ENCODE results near the gene PRICKLE2. TPM values are rescaled to one million over a fixed set of nuclear protein-coding genes. Genes with fewer than 3 reads are reported as not detected.

PRICKLE2 gene
- total RNA-seq, 1 experiment from 2014 or later = 0.26 TPM

DNA sequence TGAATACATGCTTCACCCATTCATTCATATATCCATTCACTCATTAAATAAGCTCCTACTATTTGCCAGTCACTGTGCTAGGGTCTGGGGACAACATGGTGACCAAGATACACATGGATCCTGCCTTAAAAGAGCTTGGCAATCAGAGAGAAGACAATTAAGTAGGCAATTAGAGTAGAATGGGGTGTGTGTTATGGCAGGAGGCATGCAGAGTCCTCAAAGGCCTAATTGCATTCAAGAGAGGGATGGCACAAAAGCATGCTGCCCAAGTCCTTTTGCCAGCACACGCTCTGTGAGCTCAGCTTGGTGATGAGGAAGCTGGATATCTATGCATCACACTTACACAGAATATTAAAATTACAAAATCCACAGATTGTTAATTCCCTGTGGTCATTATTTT lies 2.8 kb upstream of the PRICKLE2 start:
- H3K27me3 ChIP-seq (ENCODE audit: control insufficient read depth, insufficient read depth, low read length) = no peaks in the 10 kb centered on the region
- H3K27ac ChIP-seq (ENCODE audit: low read length) = no peak overlapping the region
- intact Hi-C loops (cut with micrococcal nuclease; ENCODE audit: unreplicated experiment) = no loop called here
- no peak for ATAC-seq
- H3K4me1 ChIP-seq (ENCODE audit: control insufficient read depth, insufficient read depth, low read length) = no peaks in the 10 kb centered on the region
- ChIA-PET POLR2A (no interaction called here), CTCF (no interaction called here)
- TF ChIP-seq, protein P1, sequence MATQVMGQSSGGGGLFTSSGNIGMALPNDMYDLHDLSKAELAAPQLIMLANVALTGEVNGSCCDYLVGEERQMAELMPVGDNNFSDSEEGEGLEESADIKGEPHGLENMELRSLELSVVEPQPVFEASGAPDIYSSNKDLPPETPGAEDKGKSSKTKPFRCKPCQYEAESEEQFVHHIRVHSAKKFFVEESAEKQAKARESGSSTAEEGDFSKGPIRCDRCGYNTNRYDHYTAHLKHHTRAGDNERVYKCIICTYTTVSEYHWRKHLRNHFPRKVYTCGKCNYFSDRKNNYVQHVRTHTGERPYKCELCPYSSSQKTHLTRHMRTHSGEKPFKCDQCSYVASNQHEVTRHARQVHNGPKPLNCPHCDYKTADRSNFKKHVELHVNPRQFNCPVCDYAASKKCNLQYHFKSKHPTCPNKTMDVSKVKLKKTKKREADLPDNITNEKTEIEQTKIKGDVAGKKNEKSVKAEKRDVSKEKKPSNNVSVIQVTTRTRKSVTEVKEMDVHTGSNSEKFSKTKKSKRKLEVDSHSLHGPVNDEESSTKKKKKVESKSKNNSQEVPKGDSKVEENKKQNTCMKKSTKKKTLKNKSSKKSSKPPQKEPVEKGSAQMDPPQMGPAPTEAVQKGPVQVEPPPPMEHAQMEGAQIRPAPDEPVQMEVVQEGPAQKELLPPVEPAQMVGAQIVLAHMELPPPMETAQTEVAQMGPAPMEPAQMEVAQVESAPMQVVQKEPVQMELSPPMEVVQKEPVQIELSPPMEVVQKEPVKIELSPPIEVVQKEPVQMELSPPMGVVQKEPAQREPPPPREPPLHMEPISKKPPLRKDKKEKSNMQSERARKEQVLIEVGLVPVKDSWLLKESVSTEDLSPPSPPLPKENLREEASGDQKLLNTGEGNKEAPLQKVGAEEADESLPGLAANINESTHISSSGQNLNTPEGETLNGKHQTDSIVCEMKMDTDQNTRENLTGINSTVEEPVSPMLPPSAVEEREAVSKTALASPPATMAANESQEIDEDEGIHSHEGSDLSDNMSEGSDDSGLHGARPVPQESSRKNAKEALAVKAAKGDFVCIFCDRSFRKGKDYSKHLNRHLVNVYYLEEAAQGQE (IDR thresholded peaks at IDR 0.05; ENCODE audit: insufficient read depth in 1 of 2, low read depth in 2 of 2, low read length in 1 of 2) = no peak
- no peak for TF ChIP-seq POLR2AphosphoS5 (IDR thresholded peaks at IDR 0.05; ENCODE audit: low read depth, low read length)
- TF ChIP-seq, protein P2, sequence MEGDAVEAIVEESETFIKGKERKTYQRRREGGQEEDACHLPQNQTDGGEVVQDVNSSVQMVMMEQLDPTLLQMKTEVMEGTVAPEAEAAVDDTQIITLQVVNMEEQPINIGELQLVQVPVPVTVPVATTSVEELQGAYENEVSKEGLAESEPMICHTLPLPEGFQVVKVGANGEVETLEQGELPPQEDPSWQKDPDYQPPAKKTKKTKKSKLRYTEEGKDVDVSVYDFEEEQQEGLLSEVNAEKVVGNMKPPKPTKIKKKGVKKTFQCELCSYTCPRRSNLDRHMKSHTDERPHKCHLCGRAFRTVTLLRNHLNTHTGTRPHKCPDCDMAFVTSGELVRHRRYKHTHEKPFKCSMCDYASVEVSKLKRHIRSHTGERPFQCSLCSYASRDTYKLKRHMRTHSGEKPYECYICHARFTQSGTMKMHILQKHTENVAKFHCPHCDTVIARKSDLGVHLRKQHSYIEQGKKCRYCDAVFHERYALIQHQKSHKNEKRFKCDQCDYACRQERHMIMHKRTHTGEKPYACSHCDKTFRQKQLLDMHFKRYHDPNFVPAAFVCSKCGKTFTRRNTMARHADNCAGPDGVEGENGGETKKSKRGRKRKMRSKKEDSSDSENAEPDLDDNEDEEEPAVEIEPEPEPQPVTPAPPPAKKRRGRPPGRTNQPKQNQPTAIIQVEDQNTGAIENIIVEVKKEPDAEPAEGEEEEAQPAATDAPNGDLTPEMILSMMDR (IDR thresholded peaks at IDR 0.05) = no peak
- TF ChIP-seq TCF7L2 (IDR thresholded peaks at IDR 0.05; ENCODE audit: low read depth, low read length) = no peak
- no peak for TF ChIP-seq SIN3A (IDR thresholded peaks at IDR 0.05; ENCODE audit: borderline replicate concordance, insufficient read depth, low read depth, low read length)
- no peak overlapping the region for H3K4me3 ChIP-seq (ENCODE audit: low read depth in 2 of 2, low read length in 2 of 2)
- H3K36me3 ChIP-seq (ENCODE audit: control insufficient read depth, insufficient read depth, low read length) = no peaks in the 10 kb centered on the region
- in situ Hi-C loops (cut with HindIII; ENCODE audit: low pct_unique_long_range_greater_than_20kb, low sequenced_read_pairs) = no loop called here
- BruUV-seq (replicated peaks) = no TSS peak
- no peak for DNase-seq (ENCODE audit: low read depth, low spot score)
- no peaks in the 10 kb centered on the region for H3K9me3 ChIP-seq (ENCODE audit: control insufficient read depth, insufficient read depth, low read depth, low read length)

DNA sequence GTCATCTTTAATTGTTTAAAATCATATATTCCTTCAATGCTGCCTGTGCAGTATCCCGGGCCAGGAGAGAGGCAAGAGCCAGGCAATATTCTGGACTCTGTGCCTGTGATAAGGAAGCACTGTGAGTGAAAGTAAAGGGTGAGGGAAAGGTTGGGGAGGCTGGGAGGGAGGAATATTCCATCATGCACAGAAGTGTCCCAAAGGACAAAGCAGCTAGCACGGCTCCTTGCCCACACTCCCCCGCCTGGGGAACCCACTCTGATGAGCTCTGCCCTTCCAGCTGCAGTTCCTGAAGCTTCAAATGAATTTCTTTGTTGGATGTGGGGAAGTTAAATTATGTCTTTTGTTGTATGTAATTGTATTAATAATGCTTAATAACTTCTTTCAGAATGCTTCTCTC lies 1.5 kb upstream of the PRICKLE2 start:
- TF ChIP-seq, protein P2 (IDR thresholded peaks at IDR 0.05) = no peak
- TF ChIP-seq SIN3A (IDR thresholded peaks at IDR 0.05; ENCODE audit: borderline replicate concordance, insufficient read depth, low read depth, low read length) (no peak), TCF7L2 (IDR thresholded peaks at IDR 0.05; ENCODE audit: low read depth, low read length) (no peak), POLR2AphosphoS5 (IDR thresholded peaks at IDR 0.05; ENCODE audit: low read depth, low read length) (no peak)
- TF ChIP-seq, protein P1 (IDR thresholded peaks at IDR 0.05; ENCODE audit: insufficient read depth in 1 of 2, low read depth in 2 of 2, low read length in 1 of 2) = no peak
- Histone ChIP-seq H3K27ac (ENCODE audit: low read length) (no peak overlapping the region), H3K27me3 (ENCODE audit: control insufficient read depth, insufficient read depth, low read length) (no peaks in the 10 kb centered on the region), H3K36me3 (ENCODE audit: control insufficient read depth, insufficient read depth, low read length) (no peaks in the 10 kb centered on the region), H3K9me3 (ENCODE audit: control insufficient read depth, insufficient read depth, low read depth, low read length) (no peaks in the 10 kb centered on the region), H3K4me1 (ENCODE audit: control insufficient read depth, insufficient read depth, low read length) (no peaks in the 10 kb centered on the region), H3K4me3 (ENCODE audit: low read depth in 2 of 2, low read length in 2 of 2) (no peak overlapping the region)
- ATAC-seq (no peak), DNase-seq (ENCODE audit: low read depth, low spot score) (no peak)
- POLR2A ChIA-PET = no interaction called here
- BruUV-seq (replicated peaks) = no TSS peak
- intact Hi-C loops (cut with micrococcal nuclease; ENCODE audit: unreplicated experiment) = no loop called here
- CTCF ChIA-PET = no interaction called here
- in situ Hi-C loops (cut with HindIII; ENCODE audit: low pct_unique_long_range_greater_than_20kb, low sequenced_read_pairs) = no loop called here
